Skeletal muscle satellite cell (primary cell): ENCODE measurements around the gene TADA2A.
A peak's percentile ranks its signal among the peaks of the same experiment; 100 is the strongest.

Source experiments
- H3K27me3 ChIP-seq: 2 replicates; pipeline ENCODE4 v1.7.0; 2013; ENCODE audit warnings: low read length; ENCODE audit not compliant: control insufficient read depth, insufficient read depth
- H3K36me3 ChIP-seq: 2 replicates; pipeline ENCODE4 v1.7.0; 2013; ENCODE audit warnings: mild to moderate bottlenecking, control low read depth, low read length; ENCODE audit not compliant: insufficient read depth
- H3K4me1 ChIP-seq: 2 replicates; pipeline ENCODE4 v1.7.0; 2013; ENCODE audit warnings: low read length; ENCODE audit not compliant: control insufficient read depth, insufficient read depth
- H3K4me2 ChIP-seq: 2 replicates; pipeline ENCODE4 v1.7.0; 2013; ENCODE audit warnings: mild to moderate bottlenecking, low read length
- H3K4me3 ChIP-seq: 2 replicates; pipeline ENCODE4 v1.7.0; 2013; ENCODE audit warnings: low read length
- H3K9ac ChIP-seq: 2 replicates; pipeline ENCODE4 v1.7.0; 2013; ENCODE audit warnings: mild to moderate bottlenecking, low read depth, low read length, moderate library complexity
- H3K9me3 ChIP-seq: replicated peaks from 2 replicates; pipeline ENCODE4 v1.7.0; 2013; ENCODE audit warnings: mild to moderate bottlenecking, control low read depth, low read length

TADA2A gene

GRCh38 chr17:37488009-37488604 lies 81.4 kb downstream of the TADA2A start:
- Histone ChIP-seq H3K4me2 (peak overlapping the region; percentile 100), H3K27me3 (no peaks in the 10 kb centered on the region), H3K4me1 (peaks cover 48% of the 10 kb centered on the region), H3K4me3 (peak overlapping the region; percentile 89), H3K9ac (peak overlapping the region; percentile 99), H3K9me3 (no peaks in the 10 kb centered on the region), H3K36me3 (no peaks in the 10 kb centered on the region)

GRCh38 chr17:37488607-37489196 lies 82.0 kb downstream of the TADA2A start:
- peak overlapping the region; percentile 99 for H3K9ac ChIP-seq
- H3K9me3 ChIP-seq = no peaks in the 10 kb centered on the region
- H3K36me3 ChIP-seq = no peaks in the 10 kb centered on the region
- peaks cover 46% of the 10 kb centered on the region for H3K4me1 ChIP-seq
- H3K4me2 ChIP-seq = peak overlapping the region; percentile 100
- peak overlapping the region; percentile 89 for H3K4me3 ChIP-seq
- no peaks in the 10 kb centered on the region for H3K27me3 ChIP-seq

- Histone ChIP-seq H3K4me2 (peak within 1 kb of the TSS; percentile 100), H3K9me3 (no peaks in the 10 kb centered on the region), H3K4me1 (peaks cover 48% of the 10 kb centered on the region), H3K36me3 (no peaks in the 10 kb centered on the region), H3K9ac (peak within 1 kb of the TSS; percentile 99), H3K4me3 (peak within 1 kb of the TSS; percentile 89), H3K27me3 (no peaks in the 10 kb centered on the region)
These were observed 82.7 kb downstream of the TADA2A start, which contains the start of gene DUSP14 for GRCh38 chr17:37489197-37490001. TSS of gene DUSP14 (plus strand) at chr17:37489891. CDS start at chr17:37512273, 22,382 bp downstream.

GRCh38 chr17:37490022-37490587 lies 83.4 kb downstream of the TADA2A start:
- Histone ChIP-seq H3K9ac (peak overlapping the region; percentile 99), H3K9me3 (no peaks in the 10 kb centered on the region), H3K4me2 (peak overlapping the region; percentile 92), H3K4me3 (peak overlapping the region; percentile 89), H3K4me1 (peaks cover 55% of the 10 kb centered on the region), H3K36me3 (peaks cover 1% of the 10 kb centered on the region), H3K27me3 (no peaks in the 10 kb centered on the region)

GRCh38 chr17:37490638-37491614 lies 84.2 kb downstream of the TADA2A start:
- H3K9ac ChIP-seq = peak overlapping the region; percentile 99
- peaks cover 58% of the 10 kb centered on the region for H3K4me1 ChIP-seq
- no peaks in the 10 kb centered on the region for H3K27me3 ChIP-seq
- H3K4me2 ChIP-seq = peak overlapping the region; percentile 92
- no peaks in the 10 kb centered on the region for H3K9me3 ChIP-seq
- peak overlapping the region; percentile 89 for H3K4me3 ChIP-seq
- H3K36me3 ChIP-seq = peaks cover 4% of the 10 kb centered on the region

- no peaks in the 10 kb centered on the region for H3K9me3 ChIP-seq
- peak overlapping the region; percentile 92 for H3K4me2 ChIP-seq
- peaks cover 58% of the 10 kb centered on the region for H3K4me1 ChIP-seq
- H3K36me3 ChIP-seq = peaks cover 4% of the 10 kb centered on the region
- peak overlapping the region; percentile 89 for H3K4me3 ChIP-seq
- H3K9ac ChIP-seq = peak overlapping the region; percentile 99
- no peaks in the 10 kb centered on the region for H3K27me3 ChIP-seq
These were observed 85.5 kb downstream of the TADA2A start for GRCh38 chr17:37492167-37492566.

- H3K27me3 ChIP-seq = no peaks in the 10 kb centered on the region
- peaks cover 4% of the 10 kb centered on the region for H3K36me3 ChIP-seq
- peak overlapping the region; percentile 42 for H3K4me2 ChIP-seq
- H3K9ac ChIP-seq = peak overlapping the region; percentile 43
- peaks cover 51% of the 10 kb centered on the region for H3K4me1 ChIP-seq
- peak overlapping the region; percentile 36 for H3K4me3 ChIP-seq
- H3K9me3 ChIP-seq = no peaks in the 10 kb centered on the region
These were observed 86.8 kb downstream of the TADA2A start for GRCh38 chr17:37493249-37494027.

- Histone ChIP-seq H3K36me3 (peaks cover 4% of the 10 kb centered on the region), H3K4me1 (peaks cover 44% of the 10 kb centered on the region), H3K9ac (peak overlapping the region; percentile 28), H3K27me3 (no peaks in the 10 kb centered on the region), H3K4me3 (no peak overlapping the region), H3K9me3 (no peaks in the 10 kb centered on the region), H3K4me2 (no peak overlapping the region)
These were observed 87.7 kb downstream of the TADA2A start for GRCh38 chr17:37494401-37494831.

- Histone ChIP-seq H3K9me3 (no peaks in the 10 kb centered on the region), H3K36me3 (peaks cover 7% of the 10 kb centered on the region), H3K4me1 (peaks cover 44% of the 10 kb centered on the region), H3K27me3 (no peaks in the 10 kb centered on the region), H3K4me2 (no peak overlapping the region), H3K4me3 (no peak overlapping the region), H3K9ac (no peak overlapping the region)
These were observed 88.3 kb downstream of the TADA2A start for GRCh38 chr17:37494971-37495370.

GRCh38 chr17:37500378-37500777 lies 93.7 kb downstream of the TADA2A start:
- Histone ChIP-seq H3K4me2 (no peak overlapping the region), H3K36me3 (peaks cover 4% of the 10 kb centered on the region), H3K4me3 (no peak overlapping the region), H3K9ac (no peak overlapping the region), H3K4me1 (peaks cover under 1% of the 10 kb centered on the region), H3K27me3 (no peaks in the 10 kb centered on the region), H3K9me3 (no peaks in the 10 kb centered on the region)
